Measurements from ENCODE around the gene TBC1D19.

- TF ChIP-seq, protein P1, sequence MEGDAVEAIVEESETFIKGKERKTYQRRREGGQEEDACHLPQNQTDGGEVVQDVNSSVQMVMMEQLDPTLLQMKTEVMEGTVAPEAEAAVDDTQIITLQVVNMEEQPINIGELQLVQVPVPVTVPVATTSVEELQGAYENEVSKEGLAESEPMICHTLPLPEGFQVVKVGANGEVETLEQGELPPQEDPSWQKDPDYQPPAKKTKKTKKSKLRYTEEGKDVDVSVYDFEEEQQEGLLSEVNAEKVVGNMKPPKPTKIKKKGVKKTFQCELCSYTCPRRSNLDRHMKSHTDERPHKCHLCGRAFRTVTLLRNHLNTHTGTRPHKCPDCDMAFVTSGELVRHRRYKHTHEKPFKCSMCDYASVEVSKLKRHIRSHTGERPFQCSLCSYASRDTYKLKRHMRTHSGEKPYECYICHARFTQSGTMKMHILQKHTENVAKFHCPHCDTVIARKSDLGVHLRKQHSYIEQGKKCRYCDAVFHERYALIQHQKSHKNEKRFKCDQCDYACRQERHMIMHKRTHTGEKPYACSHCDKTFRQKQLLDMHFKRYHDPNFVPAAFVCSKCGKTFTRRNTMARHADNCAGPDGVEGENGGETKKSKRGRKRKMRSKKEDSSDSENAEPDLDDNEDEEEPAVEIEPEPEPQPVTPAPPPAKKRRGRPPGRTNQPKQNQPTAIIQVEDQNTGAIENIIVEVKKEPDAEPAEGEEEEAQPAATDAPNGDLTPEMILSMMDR (IDR thresholded peaks at IDR 0.05) = no peak
- TF ChIP-seq EP300 (IDR thresholded peaks at IDR 0.05) (no peak), POLR2A (IDR thresholded peaks at IDR 0.05) (no peak), POLR2AphosphoS5 (IDR thresholded peaks at IDR 0.05) (no peak)
These were observed 169.7 kb downstream of the TBC1D19 start for GRCh38 chr4:26753617-26754016.

Data from stomach (tissue), 4 donors.